Superior temporal gyrus (tissue), 1 donor: Measurements from ENCODE around the gene DPH5.
"Not testable (repeated sequence)": the region's sequence is repeated elsewhere in the genome, so short reads cannot be mapped to it uniquely, and the experiment has no call there.

Experiments used
- DNase-seq: peaks from one replicate; pipeline ENCODE4 v3.0.0-alpha.2; 2016; ENCODE audit errors: extremely low spot score

DPH5 gene, protein sequence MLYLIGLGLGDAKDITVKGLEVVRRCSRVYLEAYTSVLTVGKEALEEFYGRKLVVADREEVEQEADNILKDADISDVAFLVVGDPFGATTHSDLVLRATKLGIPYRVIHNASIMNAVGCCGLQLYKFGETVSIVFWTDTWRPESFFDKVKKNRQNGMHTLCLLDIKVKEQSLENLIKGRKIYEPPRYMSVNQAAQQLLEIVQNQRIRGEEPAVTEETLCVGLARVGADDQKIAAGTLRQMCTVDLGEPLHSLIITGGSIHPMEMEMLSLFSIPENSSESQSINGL

GRCh38 chr1:101025657-101026429 lies at the start of gene DPH5:
Gene DPH5 (minus strand): TSS chr1:101025784. CDS start chr1:101025443, 341 bp downstream.
- DNase-seq: peak; percentile 90

- no peak for DNase-seq
Measured at GRCh38 chr1:101073836-101074235, 48.3 kb upstream of the DPH5 start.

DNA sequence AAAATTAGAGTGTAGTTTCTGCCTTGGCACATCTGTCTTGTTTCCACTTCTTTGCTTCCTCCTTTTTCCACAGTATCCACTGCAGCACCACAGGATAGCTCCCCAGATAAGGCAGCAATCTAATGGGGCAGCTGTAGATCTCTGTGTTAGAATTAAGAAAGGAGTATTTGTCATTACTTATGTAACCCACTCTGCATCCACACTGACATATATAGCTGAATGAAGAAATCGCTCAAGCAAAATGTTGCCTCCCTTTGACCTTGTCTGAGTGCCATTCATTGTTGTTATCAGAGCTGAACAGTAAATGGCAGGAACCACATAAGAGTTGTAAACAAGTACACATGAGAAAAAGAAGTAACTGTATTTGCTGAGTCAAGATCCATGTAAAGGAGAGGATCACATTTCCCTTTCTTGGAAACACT lies 45.9 kb upstream of the DPH5 start:
- DNase-seq: no peak

DNA sequence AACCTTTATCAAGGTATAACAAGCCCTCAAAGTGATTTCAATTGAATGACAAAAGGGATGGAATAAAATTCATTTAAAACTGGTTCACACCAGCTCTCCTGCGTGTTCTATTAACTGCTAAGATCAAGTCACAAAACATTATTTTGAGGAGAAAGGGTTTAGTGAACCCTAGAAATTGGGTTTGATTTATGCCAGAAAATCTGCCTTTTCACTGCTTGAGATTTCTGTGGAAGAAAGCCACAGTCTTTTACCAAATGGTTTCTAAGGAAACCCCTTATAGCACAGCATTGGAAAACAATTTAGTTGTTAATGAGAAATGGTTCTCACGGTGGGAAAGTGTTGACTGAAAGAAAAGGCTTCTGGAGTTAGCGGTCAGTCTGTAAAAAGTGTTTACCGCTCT lies 43.6 kb upstream of the DPH5 start:
- peak; percentile 49 for DNase-seq

DNA sequence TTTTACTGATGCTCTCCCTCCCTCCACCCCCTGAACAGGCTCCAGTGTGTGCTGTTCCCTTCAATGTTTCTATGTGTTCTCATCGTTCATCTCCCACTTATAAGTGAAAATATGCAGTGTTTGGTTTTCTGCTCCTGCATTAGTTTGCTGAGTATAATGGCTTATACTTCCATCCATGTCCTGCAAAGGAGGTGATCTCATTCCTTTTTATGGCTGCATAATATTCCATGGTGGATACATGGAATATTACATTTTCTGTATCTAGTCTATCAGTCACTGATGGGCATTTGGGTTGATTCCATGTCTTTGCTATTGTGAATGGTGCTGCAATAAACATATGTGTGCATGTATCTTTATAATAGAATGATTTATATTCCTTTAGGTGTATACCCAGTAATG lies 41.4 kb upstream of the DPH5 start:
- DNase-seq: not testable (repeated sequence)

DNA sequence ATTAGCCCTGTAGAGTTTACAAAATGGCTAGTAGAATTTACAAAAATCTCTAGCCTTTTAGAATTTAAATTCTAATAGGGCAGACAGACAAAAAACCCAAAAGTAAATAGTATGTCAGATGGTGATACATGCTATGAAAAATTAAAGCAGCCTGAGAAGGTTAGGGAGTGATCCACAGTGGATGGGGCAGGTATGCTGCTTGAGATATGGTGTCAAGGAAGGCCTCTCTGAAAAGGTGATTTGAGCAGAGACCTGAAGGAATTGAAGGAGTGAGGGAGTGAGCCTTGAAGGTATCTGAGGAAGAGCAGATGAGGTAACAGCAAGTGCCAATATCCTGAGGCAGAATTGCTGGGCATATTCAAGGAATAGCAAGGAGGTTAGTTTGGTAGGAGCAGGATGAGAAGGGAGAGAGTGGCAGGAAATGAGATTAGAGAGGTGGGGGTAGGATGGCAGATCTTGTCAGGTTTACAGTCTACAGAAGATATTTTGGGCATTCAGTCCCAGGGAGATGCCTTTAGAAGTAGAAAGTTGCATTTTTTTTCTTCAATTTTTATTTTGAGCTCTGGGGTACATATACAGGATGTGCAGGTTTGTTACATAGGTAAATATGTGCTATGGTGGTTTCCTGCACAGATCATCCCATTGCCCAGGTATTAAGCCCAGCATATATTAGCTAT lies 40.8 kb upstream of the DPH5 start:
- no peak for DNase-seq

DNA sequence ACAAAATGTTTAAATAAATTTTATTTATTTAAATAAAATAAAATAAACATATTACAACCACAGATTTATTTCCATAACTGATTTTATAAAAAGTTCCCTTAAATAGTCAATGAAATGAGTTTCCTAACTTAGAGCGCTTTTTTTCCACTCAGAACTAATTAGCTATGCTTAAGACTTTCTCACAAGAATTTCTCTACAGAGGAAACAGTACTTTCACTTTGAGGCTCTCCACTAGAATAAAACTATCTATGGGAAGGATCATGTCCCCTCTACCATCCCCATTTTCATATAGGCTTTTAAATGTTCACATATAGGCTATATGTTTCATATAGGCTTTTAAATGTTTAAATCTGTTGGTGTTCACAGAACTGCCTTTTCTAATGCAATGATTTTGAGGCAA lies 40.0 kb upstream of the DPH5 start:
- no peak for DNase-seq

GRCh38 chr1:101064697-101065096 lies 39.1 kb upstream of the DPH5 start:
- no peak for DNase-seq

- no peak for DNase-seq
Measured at GRCh38 chr1:101060992-101061391, 35.4 kb upstream of the DPH5 start.

DNA sequence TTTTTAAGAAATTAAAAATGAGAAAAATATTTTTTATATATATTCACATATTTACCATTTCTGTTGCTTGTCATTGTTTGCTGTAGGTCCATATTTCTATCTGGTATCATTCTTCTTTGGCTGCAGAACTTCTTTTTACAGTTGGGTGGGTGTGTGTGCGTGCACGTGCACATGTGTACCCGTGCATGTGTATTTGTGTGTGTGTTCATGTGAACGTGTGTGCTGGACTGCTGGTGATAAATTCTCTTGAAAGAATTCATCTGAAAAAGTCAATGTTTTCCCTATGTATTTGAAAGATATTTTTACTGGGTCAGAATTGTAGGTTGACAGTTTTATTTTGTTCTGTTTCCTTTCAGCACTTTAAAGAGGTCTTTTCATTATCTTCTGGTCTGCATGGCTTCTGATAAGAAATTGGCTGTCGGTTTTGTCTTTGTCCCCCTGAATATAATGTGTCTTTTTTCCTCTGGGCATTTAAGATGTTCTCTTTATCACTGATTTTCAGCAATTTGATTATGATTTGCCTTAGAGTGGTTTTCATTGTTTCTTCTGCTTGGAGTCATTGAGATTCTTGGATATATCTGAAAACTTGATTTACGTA lies 34.5 kb upstream of the DPH5 start:
- DNase-seq: no peak

GRCh38 chr1:101055623-101056022 lies 30.0 kb upstream of the DPH5 start:
- no peak for DNase-seq

GRCh38 chr1:101051688-101052638 lies 26.4 kb upstream of the DPH5 start:
- no peak for DNase-seq

DNA sequence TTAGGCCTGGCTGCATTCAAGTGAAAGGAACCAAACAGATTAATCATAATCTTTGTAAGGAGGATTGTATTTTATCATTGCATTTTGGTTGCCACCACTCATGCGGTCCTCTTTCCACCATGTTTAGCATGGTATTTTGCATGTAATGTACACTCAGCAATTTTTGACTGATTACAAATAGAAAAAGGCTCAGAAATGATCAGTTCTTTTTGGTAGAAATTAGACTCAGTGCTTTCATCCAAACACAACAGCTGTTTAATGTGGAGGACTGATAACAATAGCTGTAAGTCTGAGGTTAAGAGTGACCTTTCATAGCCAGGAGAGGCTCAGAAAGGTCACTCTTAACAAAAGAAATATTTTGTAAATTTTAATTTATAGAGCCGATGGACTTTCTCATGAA lies 25.3 kb upstream of the DPH5 start:
- no peak for DNase-seq

GRCh38 chr1:101044749-101045148 lies 19.2 kb upstream of the DPH5 start:
- no peak for DNase-seq

DNA sequence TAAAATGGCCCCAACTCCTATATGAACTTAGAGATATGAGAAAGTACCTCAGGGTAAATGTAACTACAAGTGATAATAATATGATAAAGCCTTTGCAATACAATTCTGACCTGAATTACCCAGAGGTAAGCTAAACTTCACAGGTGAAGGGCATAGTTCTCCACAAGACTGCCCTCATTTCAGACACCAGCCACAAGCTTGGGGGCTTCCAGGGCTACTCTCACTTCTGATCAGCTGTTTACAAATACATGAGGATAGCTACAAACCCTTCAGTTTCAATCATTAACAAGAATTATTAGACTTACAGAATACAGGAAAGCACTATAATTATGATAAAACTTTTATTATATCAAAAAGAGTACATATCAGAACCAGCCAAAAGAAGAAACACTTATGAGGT lies 18.7 kb upstream of the DPH5 start:
- no peak for DNase-seq

- no peak for DNase-seq
Measured at GRCh38 chr1:101043776-101044175, 18.2 kb upstream of the DPH5 start.

DNA sequence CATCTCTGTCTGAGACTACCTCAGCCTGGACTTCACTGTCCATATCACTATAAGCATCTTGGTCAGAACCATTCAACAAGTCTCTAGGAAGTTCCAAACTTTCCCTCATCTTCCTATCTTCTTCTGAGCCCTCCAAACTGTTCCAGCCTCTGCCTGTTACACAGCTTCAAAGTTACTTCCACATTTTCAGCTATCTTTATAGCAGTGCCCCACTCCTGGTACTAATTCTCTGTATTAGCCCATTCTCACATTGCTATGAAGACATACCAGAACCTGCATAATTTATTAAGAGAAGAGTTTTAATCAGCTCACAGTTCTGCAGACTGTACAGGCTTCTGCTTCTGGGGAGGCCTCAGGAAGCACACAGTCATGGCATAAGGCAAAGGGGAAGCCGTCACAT lies 15.7 kb upstream of the DPH5 start:
- DNase-seq: no peak

GRCh38 chr1:101040666-101041065 lies 15.1 kb upstream of the DPH5 start:
- no peak for DNase-seq

- no peak for DNase-seq
Measured at GRCh38 chr1:101039245-101039644, 13.7 kb upstream of the DPH5 start.

- no peak for DNase-seq
Measured at GRCh38 chr1:101037316-101037715, 11.7 kb upstream of the DPH5 start.

- no peak for DNase-seq
Measured at GRCh38 chr1:101033017-101033416, 7.4 kb upstream of the DPH5 start.
